GM21576 (cell line): ENCODE data around the gene CPEB3.
"Not testable (repeated sequence)": the region's sequence is repeated elsewhere in the genome, so short reads cannot be mapped to it uniquely, and the experiment has no call there.

Experiments
- ATAC-seq: cut with Tn5 transposase; IDR thresholded peaks from one replicate; pipeline ENCODE4 v1.9.1; 2021; ENCODE audit warnings: mild to moderate bottlenecking, moderate library complexity; ENCODE audit not compliant: unreplicated experiment

CPEB3 gene

GRCh38 chr10:92216608-92217007, 74.3 kb downstream of the CPEB3 start:
- not testable (repeated sequence) for ATAC-seq

GRCh38 chr10:92215222-92215621, 75.7 kb downstream of the CPEB3 start:
- ATAC-seq, result not testable (repeated sequence)

GRCh38 chr10:92213049-92213448, 77.8 kb downstream of the CPEB3 start:
- no peak for ATAC-seq

- no peak for ATAC-seq
Measured at GRCh38 chr10:92208736-92209135, 82.1 kb downstream of the CPEB3 start.

GRCh38 chr10:92208157-92208720, 82.6 kb downstream of the CPEB3 start:
- no peak for ATAC-seq

GRCh38 chr10:92207061-92207460, 83.8 kb downstream of the CPEB3 start:
- ATAC-seq, result no peak

- ATAC-seq, result no peak
Measured at GRCh38 chr10:92203919-92204623, 86.8 kb downstream of the CPEB3 start.

GRCh38 chr10:92202536-92202935, 88.3 kb downstream of the CPEB3 start:
- no peak for ATAC-seq

GRCh38 chr10:92200564-92200963, 90.3 kb downstream of the CPEB3 start:
- no peak for ATAC-seq

- no peak for ATAC-seq
Measured at GRCh38 chr10:92187101-92187500, 103.8 kb downstream of the CPEB3 start.

- no peak for ATAC-seq
Measured at GRCh38 chr10:92184977-92185376, 105.9 kb downstream of the CPEB3 start.

GRCh38 chr10:92183199-92183598, 107.7 kb downstream of the CPEB3 start:
- no peak for ATAC-seq

- no peak for ATAC-seq
Measured at GRCh38 chr10:92181575-92181974, 109.3 kb downstream of the CPEB3 start.

GRCh38 chr10:92180399-92180798, 110.5 kb downstream of the CPEB3 start:
- no peak for ATAC-seq

- ATAC-seq, result no peak
Measured at GRCh38 chr10:92177546-92177945, 113.3 kb downstream of the CPEB3 start.

- ATAC-seq, result no peak
Measured at GRCh38 chr10:92175164-92175563, 115.7 kb downstream of the CPEB3 start.

GRCh38 chr10:92173996-92174395, 116.9 kb downstream of the CPEB3 start:
- no peak for ATAC-seq

- ATAC-seq, result no peak
Measured at GRCh38 chr10:92164036-92164696, 126.7 kb downstream of the CPEB3 start.

- no peak for ATAC-seq
Measured at GRCh38 chr10:92162541-92162940, 128.3 kb downstream of the CPEB3 start.

- ATAC-seq, result no peak
Measured at GRCh38 chr10:92156874-92157773, 133.8 kb downstream of the CPEB3 start.

GRCh38 chr10:92150823-92151222, 140.1 kb downstream of the CPEB3 start:
- no peak for ATAC-seq
